Esophagus muscularis mucosa (tissue), 4 donors: ENCODE data around the gene PDZRN3. TPM values are rescaled to one million over a fixed set of nuclear protein-coding genes. Genes with fewer than 3 reads are reported as not detected.
A peak's percentile ranks its signal among the peaks of the same experiment; 100 is the strongest.

Source experiments
- DNase-seq: peaks from one replicate; pipeline ENCODE4 v3.0.0-alpha.2; 2017; ENCODE audit errors: extremely low spot score
- H3K27ac ChIP-seq, 4 donors: fragments of 200-600 bp; sonication (generic); replicated peaks in 1 of 4; 1 replicate in 3 of 4; 2 replicates in 1 of 4; pipeline ENCODE4 v1.5.1; 2016 to 2019; ENCODE audit warnings: mild to moderate bottlenecking in 1 of 4
- H3K27me3 ChIP-seq, 4 donors: fragments of 200-600 bp; sonication (generic); one replicate each; pipeline versions ENCODE4 v1.5.1 to v1.6.0; 2016 to 2019
- H3K36me3 ChIP-seq, 4 donors: fragments of 200-600 bp; sonication (generic); one replicate each; pipeline ENCODE4 v1.5.1; 2016 to 2019
- H3K4me1 ChIP-seq, 4 donors: fragments of 200-600 bp; sonication (generic); one replicate each; pipeline ENCODE4 v1.5.1; 2016 to 2019
- H3K4me3 ChIP-seq, 4 donors: fragments of 200-600 bp; sonication (generic); 1 replicate in 2 of 4; 2 replicates in 2 of 4; pipeline ENCODE4 v1.5.1; 2016 to 2019; ENCODE audit warnings: mild to moderate bottlenecking in 4 of 4, moderate library complexity in 1 of 4
- H3K9me3 ChIP-seq, 4 donors: fragments of 200-600 bp; sonication (generic); 1 replicate in 3 of 4; 2 replicates in 1 of 4; pipeline ENCODE4 v1.5.1; 2016 to 2019
- CTCF ChIP-seq, 3 experiments: fragments of 200-600 bp in 2 of 3; fragments of 450-650 bp in 1 of 3; sonication (generic) in 2 of 3; IDR thresholded peaks; one replicate each; pipeline ENCODE4 v1.5.1; 2017 to 2019; ENCODE audit warnings: antibody characterized with exemption in 3 of 3, mild to moderate bottlenecking in 2 of 3, moderate library complexity in 1 of 3
- EP300 ChIP-seq: sonication (generic); formaldehyde crosslinking; IDR thresholded peaks from one replicate; pipeline ENCODE4 v1.6.1; 2017; ENCODE audit warnings: antibody characterized with exemption
- POLR2A ChIP-seq: fragments of 450-650 bp; IDR thresholded peaks from one replicate; pipeline ENCODE4 v1.6.1; 2017; ENCODE audit warnings: antibody characterized with exemption, moderate library complexity, mild to moderate bottlenecking, low read depth
- POLR2AphosphoS5 ChIP-seq, 2 donors: sonication (generic); formaldehyde crosslinking; IDR thresholded peaks; one replicate each; pipeline ENCODE4 v1.6.1; 2017; ENCODE audit warnings: antibody characterized with exemption in 2 of 2
- WGBS: methylation state at CpG from one replicate; pipeline ENCODE4 v1.1.5; 2018; 5-methylcytosine and 5-hydroxymethylcytosine counted together
- intact Hi-C: fragments of 100-400 bp; cut with DNase I; formaldehyde crosslinking; loops from one replicate; pipeline ENCODE4 v1.15.1; 2023
- total RNA-seq, 4 donors: library from RNA; depleted of rRNA; stranded (reverse); fragments of >200 nt; gene quantifications; one replicate each; pipeline versions ENCODE4 v1.1.0 to v1.2.1, GENCODE V29; 2016

The PDZRN3 gene
- total RNA-seq, 4 donors from 2014 or later = 149 to 314 (median 220) TPM

- Histone ChIP-seq H3K4me1 (peaks cover 49 to 95% (median 90%) of the 10 kb centered on the region in 4 donors), H3K27me3 (no peaks in the 10 kb centered on the region), H3K36me3 (peaks cover 0 to 14% (median 9%) of the 10 kb centered on the region in 4 donors), H3K4me3 (no peak overlapping the region), H3K27ac (peak overlapping the region in 3 of 4 donors; percentile 21 to 61 (median 61)), H3K9me3 (no peaks in the 10 kb centered on the region)
- DNase-seq = no peak
- WGBS = 84% methylated on average over 3 of the region's 3 CpGs
- intact Hi-C loops = no loop called here
- TF ChIP-seq EP300 (no peak), CTCF (IDR thresholded peaks at IDR 0.05) (no peak), POLR2AphosphoS5 (IDR thresholded peaks at IDR 0.05) (no peak), POLR2A (no peak)
These were observed 221.3 kb downstream of the PDZRN3 start for GRCh38 chr3:73403444-73403843.

GRCh38 chr3:73401616-73402279 is 223.0 kb downstream of the PDZRN3 start:
- no peak for DNase-seq
- H3K27me3 ChIP-seq = no peaks in the 10 kb centered on the region
- H3K9me3 ChIP-seq = no peaks in the 10 kb centered on the region
- intact Hi-C loops = no loop called here
- H3K4me1 ChIP-seq = peaks cover 39 to 78% (median 73%) of the 10 kb centered on the region in 4 donors
- H3K27ac ChIP-seq = peak overlapping the region; percentile 61 to 73 (median 64)
- no peak for TF ChIP-seq CTCF (IDR thresholded peaks at IDR 0.05)
- TF ChIP-seq POLR2AphosphoS5 (IDR thresholded peaks at IDR 0.05) = peak; percentile 43 to 46
- TF ChIP-seq EP300 = no peak
- no peak for TF ChIP-seq POLR2A
- no peak overlapping the region for H3K4me3 ChIP-seq
- 24% methylated on average over 6 of the region's 7 CpGs for WGBS
- peaks cover 0 to 22% (median 15%) of the 10 kb centered on the region in 4 donors for H3K36me3 ChIP-seq

GRCh38 chr3:73401059-73401458 is 223.7 kb downstream of the PDZRN3 start:
- no peak for DNase-seq
- intact Hi-C loops = no loop called here
- Histone ChIP-seq H3K4me3 (no peak overlapping the region), H3K4me1 (peaks cover 33 to 72% (median 66%) of the 10 kb centered on the region in 4 donors), H3K27ac (peak overlapping the region; percentile 61 to 73 (median 64)), H3K36me3 (peaks cover 0 to 27% (median 18%) of the 10 kb centered on the region in 4 donors), H3K27me3 (no peaks in the 10 kb centered on the region), H3K9me3 (no peaks in the 10 kb centered on the region)
- 29% methylated on average over 6 of the region's 6 CpGs for WGBS
- no peak for TF ChIP-seq EP300
- no peak for TF ChIP-seq CTCF (IDR thresholded peaks at IDR 0.05)
- no peak for TF ChIP-seq POLR2AphosphoS5 (IDR thresholded peaks at IDR 0.05)
- no peak for TF ChIP-seq POLR2A

- intact Hi-C loops = no loop called here
- H3K9me3 ChIP-seq = no peaks in the 10 kb centered on the region
- peak overlapping the region; percentile 33 to 61 (median 38) for H3K27ac ChIP-seq
- H3K27me3 ChIP-seq = no peaks in the 10 kb centered on the region
- WGBS = 84% methylated on average over 3 of the region's 3 CpGs
- no peak overlapping the region for H3K4me3 ChIP-seq
- TF ChIP-seq EP300 = no peak
- no peak for TF ChIP-seq CTCF (IDR thresholded peaks at IDR 0.05)
- no peak for TF ChIP-seq POLR2A
- no peak for TF ChIP-seq POLR2AphosphoS5 (IDR thresholded peaks at IDR 0.05)
- peaks cover 21 to 59% (median 53%) of the 10 kb centered on the region in 4 donors for H3K4me1 ChIP-seq
- no peak for DNase-seq
- H3K36me3 ChIP-seq = peaks cover 0 to 39% (median 22%) of the 10 kb centered on the region in 4 donors
These were observed 225.0 kb downstream of the PDZRN3 start for GRCh38 chr3:73399666-73400253.
